NCI-H187 treated with DMSO at 0.1 percent for 48 hours (cell line): ENCODE results near the gene CHST12.
"Not testable (repeated sequence)": the region's sequence is repeated elsewhere in the genome, so short reads cannot be mapped to it uniquely, and the experiment has no call there.

ENCODE experiments used
- DNase-seq: peaks from one replicate; lab custom pipeline; 2025; lab: John Stamatoyannopoulos, UW

CHST12 gene

DNA sequence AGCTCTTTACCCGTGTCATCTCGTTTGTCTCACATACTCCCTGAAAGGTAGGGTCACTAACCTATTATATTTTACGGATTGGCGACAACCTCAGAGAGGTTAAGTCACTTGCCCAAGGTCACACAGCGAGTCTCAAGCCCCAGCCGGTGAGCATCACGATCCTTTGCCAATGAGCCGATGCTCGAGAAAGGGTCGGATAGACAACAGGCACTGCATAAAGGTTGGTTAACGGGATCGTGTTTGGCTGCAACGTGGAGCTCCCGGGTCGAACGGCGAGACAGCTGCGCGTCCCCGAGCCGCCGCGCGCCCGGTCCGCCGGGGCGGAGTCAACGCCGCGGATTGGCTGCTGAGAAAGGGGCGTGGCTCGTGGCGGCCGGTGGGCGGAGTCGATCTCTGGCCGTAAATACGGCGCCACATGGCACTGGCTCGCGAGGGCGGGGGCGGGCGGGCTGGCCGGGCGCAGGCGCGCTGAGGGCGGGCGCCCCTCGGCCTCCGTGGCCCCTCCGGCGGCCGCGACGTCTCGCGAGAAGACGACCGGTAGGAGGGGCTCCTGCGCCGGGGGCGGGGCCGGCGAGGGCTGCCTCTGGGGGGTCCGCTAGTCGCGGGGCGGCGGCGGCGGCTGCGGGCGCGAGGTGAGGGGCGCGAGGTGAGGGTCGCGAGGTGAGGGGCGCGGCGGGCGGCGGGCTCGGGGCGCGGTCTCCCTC lies at the start of gene CHST12:
TSS of gene CHST12 (plus strand) at position 598 of the 704 bp plus-strand sequence. CDS start 29,029 bp downstream, outside the sequence.
- DNase-seq = peak; percentile 44

DNA sequence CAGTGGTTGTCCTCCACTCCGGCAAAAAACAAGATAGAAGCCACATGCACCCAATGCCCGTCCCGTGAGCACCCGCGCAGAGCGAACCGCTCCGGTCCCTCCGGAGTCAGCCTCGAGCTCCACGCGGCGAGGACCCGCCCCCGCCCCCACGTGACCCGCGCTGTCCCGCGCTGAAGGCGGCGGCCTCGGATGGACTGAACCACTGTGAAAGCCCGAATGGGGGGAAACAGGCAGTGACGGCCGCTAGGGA lies 49.5 kb upstream of the CHST12 start:
- peak; percentile 4 for DNase-seq

- DNase-seq = peak; percentile 54
Measured at GRCh38 chr7:2354186-2354938, 49.0 kb upstream of the CHST12 start, which contains the start of gene EIF3B. TSS of gene EIF3B (plus strand) at chr7:2354827. CDS start at chr7:2354922, 95 bp downstream.

DNA sequence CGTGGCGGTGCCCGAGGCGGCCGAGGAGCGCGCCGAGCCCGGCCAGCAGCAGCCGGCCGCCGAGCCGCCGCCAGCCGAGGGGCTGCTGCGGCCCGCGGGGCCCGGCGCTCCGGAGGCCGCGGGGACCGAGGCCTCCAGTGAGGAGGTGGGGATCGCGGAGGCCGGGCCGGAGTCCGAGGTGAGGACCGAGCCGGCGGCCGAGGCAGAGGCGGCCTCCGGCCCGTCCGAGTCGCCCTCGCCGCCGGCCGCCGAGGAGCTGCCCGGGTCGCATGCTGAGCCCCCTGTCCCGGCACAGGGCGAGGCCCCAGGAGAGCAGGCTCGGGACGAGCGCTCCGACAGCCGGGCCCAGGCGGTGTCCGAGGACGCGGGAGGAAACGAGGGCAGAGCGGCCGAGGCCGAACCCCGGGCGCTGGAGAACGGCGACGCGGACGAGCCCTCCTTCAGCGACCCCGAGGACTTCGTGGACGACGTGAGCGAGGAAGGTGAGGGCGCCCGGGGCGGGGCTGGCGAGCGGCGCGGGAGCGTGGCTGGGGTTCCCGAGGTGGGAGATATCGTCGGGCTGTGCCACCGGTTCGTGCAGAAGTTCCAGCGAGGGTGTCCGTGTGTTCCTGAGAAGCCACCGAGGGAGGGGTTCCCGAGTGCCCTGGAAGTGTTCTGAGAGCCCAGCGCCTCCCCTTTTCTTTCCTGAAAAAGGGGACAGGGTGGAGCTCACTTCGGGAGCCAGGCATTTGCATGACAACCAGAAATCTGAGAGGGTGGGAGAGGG lies 48.3 kb upstream of the CHST12 start:
- DNase-seq = no peak

DNA sequence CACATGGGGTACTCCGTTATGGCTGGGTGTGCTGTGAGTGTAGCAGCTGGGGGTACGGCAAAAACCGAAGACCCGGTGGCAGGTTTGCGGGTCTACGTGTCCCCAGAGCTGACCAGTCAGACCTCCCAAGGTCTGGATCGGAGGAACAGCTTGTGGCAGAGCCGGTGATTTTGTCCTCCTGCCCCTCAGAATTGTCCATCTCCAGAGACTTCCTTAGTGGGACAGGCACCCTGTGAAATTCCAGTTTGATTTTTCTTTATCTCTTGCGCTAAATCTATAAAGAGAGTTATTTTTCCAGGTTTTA lies 47.8 kb upstream of the CHST12 start:
- DNase-seq = no peak

DNA sequence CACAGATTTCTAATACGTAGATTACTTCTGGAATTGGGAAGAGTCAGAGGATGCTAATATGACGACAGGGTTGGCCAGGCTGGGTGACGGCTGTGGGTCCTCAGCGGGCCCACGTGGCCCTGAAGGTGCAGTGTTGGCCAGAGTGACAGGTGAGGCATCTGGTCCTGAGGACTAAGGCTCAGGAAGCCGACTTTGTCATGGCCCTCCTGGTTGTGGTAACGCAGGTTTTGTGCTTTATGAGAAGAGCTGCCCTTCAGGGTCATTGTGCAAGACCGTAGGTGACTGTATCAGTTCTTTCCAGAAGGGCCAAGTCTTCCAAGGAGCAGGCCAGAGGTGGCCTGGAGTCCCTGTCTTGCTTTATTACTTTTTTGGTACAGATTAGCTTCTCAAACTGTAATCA lies 46.2 kb upstream of the CHST12 start:
- DNase-seq = no peak

DNA sequence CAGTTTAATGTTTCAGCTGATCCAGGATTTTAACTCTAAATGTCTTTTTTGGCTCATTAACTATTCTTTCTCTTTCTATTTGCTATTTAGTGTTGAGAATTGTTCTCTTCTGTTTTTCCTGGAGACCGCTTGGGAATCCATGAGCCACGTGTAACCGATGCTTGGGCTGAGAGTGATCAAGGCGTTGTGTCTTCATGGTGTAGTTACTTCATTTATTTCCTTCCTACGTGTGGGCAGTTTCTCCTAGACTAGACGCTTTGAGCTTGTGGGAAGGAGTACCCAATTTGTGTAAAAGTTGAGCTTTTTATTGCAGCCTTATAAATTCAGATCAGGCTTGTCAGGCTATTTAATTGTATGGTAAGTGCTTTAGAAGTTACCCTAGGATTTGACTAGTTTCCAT lies 45.8 kb upstream of the CHST12 start:
- DNase-seq = no peak

GRCh38 chr7:2358968-2359527 lies 44.4 kb upstream of the CHST12 start:
- DNase-seq = no peak

DNA sequence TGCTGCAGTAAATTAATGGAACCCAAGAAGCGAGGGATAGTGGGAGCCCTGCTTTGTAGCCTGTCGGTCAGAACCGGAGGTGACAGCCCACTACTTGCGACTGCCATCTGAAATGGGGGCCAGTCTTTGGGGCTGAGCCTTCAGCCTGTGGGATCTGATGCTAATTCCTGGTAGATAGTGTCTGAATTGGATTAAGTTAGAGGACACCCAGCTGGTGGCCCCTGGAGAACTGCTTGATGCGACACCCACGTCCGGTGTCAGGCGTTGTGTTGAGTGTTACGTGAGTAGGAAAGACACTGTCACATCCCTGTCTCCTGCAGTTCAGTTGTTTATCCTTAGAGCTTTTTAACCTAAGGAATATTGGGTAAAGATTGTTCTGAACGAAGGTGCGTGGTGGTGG lies 43.8 kb upstream of the CHST12 start:
- no peak for DNase-seq

DNA sequence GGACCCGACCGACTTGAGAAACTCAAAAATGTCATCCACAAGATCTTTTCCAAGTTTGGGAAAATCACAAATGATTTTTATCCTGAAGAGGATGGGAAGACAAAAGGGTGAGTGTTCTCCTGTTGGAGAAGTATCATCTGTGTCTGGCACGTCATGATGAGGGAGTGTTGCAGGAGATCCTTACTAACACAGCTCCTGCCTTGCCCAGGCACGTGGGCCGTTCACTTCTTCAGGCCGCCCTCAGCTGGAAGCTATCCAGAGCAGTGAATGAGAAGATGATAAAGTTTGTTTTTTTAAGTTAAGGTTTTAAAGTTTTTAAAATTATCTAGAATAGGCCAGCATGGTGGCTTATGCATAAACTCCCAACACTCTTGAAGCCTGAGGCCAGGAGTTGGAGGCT lies 42.6 kb upstream of the CHST12 start:
- no peak for DNase-seq

DNA sequence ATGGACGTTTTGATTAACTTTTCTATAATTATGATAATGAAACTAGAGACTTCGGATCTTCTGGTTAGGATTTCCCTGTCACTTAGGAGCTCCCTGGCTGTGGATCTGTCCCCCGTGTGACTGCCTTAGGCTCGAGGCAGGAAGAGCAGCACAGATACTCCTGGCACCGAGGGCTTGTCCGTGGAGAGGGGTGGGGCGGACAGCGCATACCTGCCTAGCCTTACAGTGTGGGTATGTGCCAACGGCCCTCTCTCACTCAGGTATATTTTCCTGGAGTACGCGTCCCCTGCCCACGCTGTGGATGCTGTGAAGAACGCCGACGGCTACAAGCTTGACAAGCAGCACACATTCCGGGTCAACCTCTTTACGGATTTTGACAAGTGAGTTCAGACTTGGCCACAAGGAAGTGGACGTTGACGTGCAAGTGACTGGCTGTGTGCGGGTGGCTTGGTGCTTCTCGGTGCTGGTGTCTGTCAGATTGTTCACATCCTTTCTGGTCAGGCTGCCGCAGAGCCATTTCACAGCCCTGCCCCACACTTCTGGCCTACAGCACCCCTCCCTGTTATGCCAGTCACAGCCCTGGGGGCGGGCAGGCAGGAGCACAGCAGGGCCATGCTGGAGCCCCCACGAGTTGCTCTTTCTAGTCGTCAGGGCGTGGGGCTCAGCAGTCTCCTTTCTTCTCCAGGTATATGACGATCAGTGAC lies 40.9 kb upstream of the CHST12 start:
- no peak for DNase-seq

DNA sequence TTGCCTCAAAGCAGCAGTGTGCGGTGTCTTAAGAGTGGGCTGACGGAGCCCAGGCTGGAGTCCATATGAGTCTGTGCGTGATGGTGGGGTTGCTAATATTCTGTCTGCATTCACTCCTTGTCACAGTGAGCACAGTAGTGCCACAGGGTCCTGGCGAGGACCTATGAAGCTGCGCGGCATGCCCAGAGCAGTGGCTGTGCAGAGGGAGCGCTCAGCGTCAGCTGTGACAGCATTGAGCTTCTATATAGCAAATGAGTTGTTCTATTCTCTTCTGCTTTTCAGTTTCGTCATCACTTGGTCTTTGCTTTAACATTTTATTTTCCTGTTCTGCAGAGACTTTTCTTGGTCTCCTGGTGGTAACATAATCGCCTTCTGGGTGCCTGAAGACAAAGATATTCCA lies 34.3 kb upstream of the CHST12 start:
- no peak for DNase-seq

- no peak for DNase-seq
Measured at GRCh38 chr7:2371329-2371728, 32.1 kb upstream of the CHST12 start.

DNA sequence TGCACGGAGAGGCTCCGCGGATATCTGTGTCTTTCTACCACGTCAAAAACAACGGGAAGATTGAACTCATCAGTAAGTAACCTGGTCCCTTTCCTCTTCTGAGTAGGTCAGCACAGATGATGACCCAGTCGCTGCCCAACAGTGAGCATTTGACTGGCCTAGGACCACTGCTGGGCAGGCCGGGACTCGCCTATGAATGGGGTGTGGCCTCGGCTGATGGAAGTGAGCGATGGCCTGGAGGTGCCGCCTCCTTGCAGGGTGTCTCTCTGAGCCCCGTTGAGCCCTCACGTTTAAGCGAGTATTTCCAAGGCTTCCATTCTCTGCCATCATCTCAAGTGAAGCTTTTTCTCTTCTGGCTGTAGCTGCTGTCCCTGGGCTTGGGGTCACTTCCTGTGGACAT lies 30.7 kb upstream of the CHST12 start:
- DNase-seq = no peak

DNA sequence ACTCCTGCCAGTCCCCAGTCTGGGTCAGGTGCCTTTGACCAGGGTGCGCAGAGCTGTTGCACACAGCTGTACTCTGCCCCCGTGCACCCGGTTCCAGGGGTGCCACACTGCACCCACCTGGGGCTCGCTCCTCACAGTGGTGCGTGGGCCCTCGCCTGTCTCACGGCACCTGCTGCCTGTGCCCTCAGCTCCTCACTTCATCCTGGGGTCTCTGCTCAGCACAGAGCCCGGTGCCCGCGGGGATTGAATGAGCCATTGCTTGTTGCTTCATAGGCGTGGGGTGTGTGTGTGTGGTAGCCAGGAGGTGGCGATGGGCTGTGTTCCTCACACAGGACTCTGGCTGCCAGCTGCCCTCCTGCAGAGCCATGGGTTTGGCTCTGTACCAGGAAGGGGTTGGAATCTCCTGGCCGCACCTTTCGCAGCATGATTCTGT lies 30.3 kb upstream of the CHST12 start:
- no peak for DNase-seq

- DNase-seq = no peak
Measured at GRCh38 chr7:2373646-2374045, 29.8 kb upstream of the CHST12 start.

DNA sequence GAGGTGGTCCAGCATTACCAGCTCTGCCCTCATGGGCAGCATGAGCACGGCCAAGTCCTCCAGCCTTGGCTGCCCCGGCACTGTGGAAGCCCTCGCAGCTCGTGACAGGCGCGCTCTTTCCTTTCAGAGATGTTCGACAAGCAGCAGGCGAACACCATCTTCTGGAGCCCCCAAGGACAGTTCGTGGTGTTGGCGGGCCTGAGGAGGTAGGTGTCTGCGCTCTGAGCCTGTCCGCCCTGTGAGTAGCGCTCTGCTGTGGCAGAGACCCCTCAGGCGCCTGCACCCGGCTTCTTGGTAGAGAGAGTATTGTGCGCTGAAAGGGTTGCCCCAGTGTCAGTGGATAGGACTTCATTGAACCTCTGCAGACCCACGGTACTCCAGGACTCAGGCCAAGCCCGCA lies 29.0 kb upstream of the CHST12 start:
- no peak for DNase-seq

GRCh38 chr7:2374830-2375728 lies 28.3 kb upstream of the CHST12 start:
- DNase-seq = no peak

DNA sequence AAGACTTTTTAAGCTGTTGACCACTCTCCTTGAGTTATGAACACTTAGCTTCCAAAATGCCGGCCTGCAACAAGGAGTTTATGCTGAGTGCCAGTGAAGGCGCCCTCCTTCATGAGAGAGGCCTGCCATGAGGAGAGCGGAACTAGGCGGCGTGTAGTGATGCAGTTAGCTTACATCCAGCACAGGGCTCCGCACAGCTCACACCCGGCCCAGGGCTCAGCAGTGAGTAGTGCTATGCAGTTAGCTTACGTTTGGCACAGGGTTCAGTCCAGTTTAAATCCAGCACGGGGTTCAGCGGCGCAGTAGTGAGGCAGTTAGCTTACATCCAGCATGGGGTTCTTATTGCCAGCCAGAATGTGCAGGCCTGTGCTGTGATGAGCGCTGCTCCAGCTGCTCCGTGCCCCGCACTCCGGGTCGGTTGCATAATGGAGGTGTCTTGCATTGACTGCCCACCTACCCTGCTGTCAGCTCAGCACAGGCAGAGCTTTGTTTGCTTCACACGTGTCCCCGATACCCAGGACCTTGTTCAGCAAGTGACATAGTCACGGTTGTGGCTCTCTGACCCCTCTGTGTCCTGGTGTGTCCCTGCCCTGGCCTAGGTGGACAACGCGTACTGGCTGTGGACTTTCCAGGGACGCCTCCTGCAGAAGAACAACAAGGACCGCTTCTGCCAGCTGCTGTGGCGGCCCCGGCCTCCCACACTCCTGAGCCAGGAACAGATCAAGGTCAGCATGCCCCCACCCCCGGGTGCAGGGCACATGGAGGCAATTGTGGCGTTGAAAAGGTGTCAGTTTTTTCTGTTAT lies 26.9 kb upstream of the CHST12 start:
- DNase-seq = no peak

DNA sequence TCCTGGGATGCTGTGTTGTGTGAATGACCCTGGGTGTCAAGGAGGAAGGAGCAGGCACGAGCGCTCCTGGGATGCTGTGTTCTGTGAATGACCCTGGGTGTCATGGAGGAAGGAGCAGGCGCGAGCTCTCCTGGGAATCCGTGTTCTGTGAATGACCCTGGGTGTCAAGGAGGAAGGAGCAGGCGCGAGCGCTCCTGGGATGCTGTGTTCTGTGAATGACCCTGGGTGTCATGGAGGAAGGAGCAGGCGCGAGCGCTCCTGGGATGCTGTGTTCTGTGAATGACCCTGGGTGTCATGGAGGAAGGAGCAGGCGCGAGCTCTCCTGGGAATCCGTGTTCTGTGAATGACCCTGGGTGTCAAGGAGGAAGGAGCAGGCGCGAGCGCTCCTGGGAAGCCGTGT lies 25.9 kb upstream of the CHST12 start:
- DNase-seq = not testable (repeated sequence)
